HT1080 (cell line): Measurements from ENCODE around the gene PCDHB15. TPM values are rescaled to one million over a fixed set of nuclear protein-coding genes. Genes with fewer than 3 reads are reported as not detected.
"Not testable (repeated sequence)": the region's sequence is repeated elsewhere in the genome, so short reads cannot be mapped to it uniquely, and the experiment has no call there.

Experiments used
- DNase-seq: peaks from one replicate; pipeline ENCODE4 v3.0.0-alpha.2; 2015; ENCODE audit warnings: low read depth
- total RNA-seq: library from RNA; depleted of rRNA; stranded (reverse); fragments of >200 nt; shearing (Covaris generic); gene quantifications from 2 replicates; pipeline ENCODE4 v1.2.3, GENCODE V29; 2014; rRNA removed

The PCDHB15 gene
- total RNA-seq, 1 experiment from 2014 or later: 0.10 TPM

- not testable (repeated sequence) for DNase-seq
Measured at GRCh38 chr5:141246971-141247370, 1.8 kb downstream of the PCDHB15 start.

- DNase-seq: not testable (repeated sequence)
Measured at GRCh38 chr5:141247434-141247833, 2.2 kb downstream of the PCDHB15 start.

GRCh38 chr5:141250576-141250975 lies 5.4 kb downstream of the PCDHB15 start:
- no peak for DNase-seq

- no peak for DNase-seq
Measured at GRCh38 chr5:141258464-141258863, 13.3 kb downstream of the PCDHB15 start.

GRCh38 chr5:141258948-141259347 lies 13.8 kb downstream of the PCDHB15 start:
- no peak for DNase-seq

GRCh38 chr5:141260458-141261237 lies 15.5 kb downstream of the PCDHB15 start:
- no peak for DNase-seq

- no peak for DNase-seq
Measured at GRCh38 chr5:141261238-141261546, 16.0 kb downstream of the PCDHB15 start.

GRCh38 chr5:141269195-141269594 lies 24.0 kb downstream of the PCDHB15 start:
- DNase-seq: no peak

GRCh38 chr5:141272906-141273305 lies 27.7 kb downstream of the PCDHB15 start:
- no peak for DNase-seq

- no peak for DNase-seq
Measured at GRCh38 chr5:141298376-141298775, 53.2 kb downstream of the PCDHB15 start.

Other genes with a start within 250 kb of the PCDHB15 start
- gene PCDHB1, start 194.0 kb upstream of the PCDHB15 start, total RNA-seq: not detected in 2 replicates
- gene PCDHB2, start 150.8 kb upstream of the PCDHB15 start, total RNA-seq: 0.37 and 0.43 TPM in 2 replicates
- gene PCDHB3, start 144.9 kb upstream of the PCDHB15 start, total RNA-seq: 0.03 TPM in 1 of 2 replicates, not detected in the other
- not detected in 2 replicates for gene PCDHB4, start 123.6 kb upstream of the PCDHB15 start, total RNA-seq
- 0.10 and 0.90 TPM in 2 replicates for gene PCDHB5, start 110.2 kb upstream of the PCDHB15 start, total RNA-seq
- gene PCDHB6, start 95.3 kb upstream of the PCDHB15 start, total RNA-seq: 0.13 and 0.27 TPM in 2 replicates
- 0.05 TPM in 1 of 2 replicates, not detected in the other for gene PCDHB7, start 72.8 kb upstream of the PCDHB15 start, total RNA-seq
- gene PCDHB8, start 67.6 kb upstream of the PCDHB15 start, total RNA-seq: not detected in 2 replicates
- 0.03 TPM in 1 of 2 replicates, not detected in the other for gene PCDHB16, start 63.0 kb upstream of the PCDHB15 start, total RNA-seq
- gene PCDHB9, start 58.2 kb upstream of the PCDHB15 start, total RNA-seq: 0.40 TPM in 1 of 2 replicates, not detected in the other
- gene PCDHB10, start 53.0 kb upstream of the PCDHB15 start, total RNA-seq: 0.11 TPM in 1 of 2 replicates, not detected in the other
- not detected in 2 replicates for gene PCDHB11, start 45.8 kb upstream of the PCDHB15 start, total RNA-seq
- gene PCDHB12, start 36.7 kb upstream of the PCDHB15 start, total RNA-seq: not detected in 2 replicates
- 0.06 TPM in 1 of 2 replicates, not detected in the other for gene PCDHB13, start 31.5 kb upstream of the PCDHB15 start, total RNA-seq
- gene PCDHB14, start 22.1 kb upstream of the PCDHB15 start, total RNA-seq: 0.03 and 0.08 TPM in 2 replicates
- gene SLC25A2, start 58.7 kb downstream of the PCDHB15 start, total RNA-seq: not detected in 2 replicates
- 42.6 and 48.1 TPM in 2 replicates for gene TAF7, start 75.4 kb downstream of the PCDHB15 start, total RNA-seq
- gene PCDHGA1, start 85.1 kb downstream of the PCDHB15 start, total RNA-seq: 0.07 and 0.32 TPM in 2 replicates
- 0.27 and 0.84 TPM in 2 replicates for gene PCDHGA2, start 93.4 kb downstream of the PCDHB15 start, total RNA-seq
- 0.10 and 0.14 TPM in 2 replicates for gene PCDHGA3, start 98.4 kb downstream of the PCDHB15 start, total RNA-seq
- gene PCDHGB1, start 104.7 kb downstream of the PCDHB15 start, total RNA-seq: 0.53 and 1.4 TPM in 2 replicates
- gene PCDHGA4, start 109.6 kb downstream of the PCDHB15 start, total RNA-seq: 0.71 and 0.73 TPM in 2 replicates
- gene PCDHGB2, start 114.6 kb downstream of the PCDHB15 start, total RNA-seq: 0.69 and 0.77 TPM in 2 replicates
- 0.07 and 0.21 TPM in 2 replicates for gene PCDHGA5, start 118.8 kb downstream of the PCDHB15 start, total RNA-seq
- 0.80 and 1.5 TPM in 2 replicates for gene PCDHGB3, start 124.8 kb downstream of the PCDHB15 start, total RNA-seq
- 0.20 and 1.2 TPM in 2 replicates for gene PCDHGA6, start 128.5 kb downstream of the PCDHB15 start, total RNA-seq
- 0.03 and 0.11 TPM in 2 replicates for gene PCDHGA7, start 137.3 kb downstream of the PCDHB15 start, total RNA-seq
- 9.9 and 10.2 TPM in 2 replicates for gene PCDHGB4, start 142.3 kb downstream of the PCDHB15 start, total RNA-seq
- 0.17 and 0.61 TPM in 2 replicates for gene PCDHGA8, start 147.2 kb downstream of the PCDHB15 start, total RNA-seq
- gene PCDHGB5, start 152.6 kb downstream of the PCDHB15 start, total RNA-seq: 0.37 and 0.55 TPM in 2 replicates
- 0.23 and 0.29 TPM in 2 replicates for gene PCDHGA9, start 157.4 kb downstream of the PCDHB15 start, total RNA-seq
- 0.10 and 0.20 TPM in 2 replicates for gene PCDHGB6, start 162.6 kb downstream of the PCDHB15 start, total RNA-seq
- 0.80 and 0.90 TPM in 2 replicates for gene PCDHGA10, start 167.6 kb downstream of the PCDHB15 start, total RNA-seq
- gene PCDHGB7, start 172.3 kb downstream of the PCDHB15 start, total RNA-seq: 0.47 and 0.53 TPM in 2 replicates
- 0.42 and 0.50 TPM in 2 replicates for gene PCDHGA11, start 175.7 kb downstream of the PCDHB15 start, total RNA-seq
- gene PCDHGA12, start 185.1 kb downstream of the PCDHB15 start, total RNA-seq: 0.66 and 0.70 TPM in 2 replicates
- gene PCDHGC3, start 230.6 kb downstream of the PCDHB15 start, total RNA-seq: 36.5 and 44.6 TPM in 2 replicates
- 0.14 and 0.33 TPM in 2 replicates for gene PCDHGC4, start 239.6 kb downstream of the PCDHB15 start, total RNA-seq
- gene PCDHGC5, start 243.7 kb downstream of the PCDHB15 start, total RNA-seq: 0.87 and 1.4 TPM in 2 replicates